Glomerular endothelial cell (primary cell): Measurements from ENCODE around the gene CYP1B1. TPM values are rescaled to one million over a fixed set of nuclear protein-coding genes. Genes with fewer than 3 reads are reported as not detected.
"Not testable (repeated sequence)": the region's sequence is repeated elsewhere in the genome, so short reads cannot be mapped to it uniquely, and the experiment has no call there.

Source experiments
- DNase-seq: peaks from one replicate; pipeline ENCODE4 v3.0.0-alpha.2; 2011; ENCODE audit warnings: low read depth, low spot score; ENCODE audit errors: extremely low read depth
- total RNA-seq: library from RNA; depleted of rRNA; stranded (reverse); fragments of >200 nt; gene quantifications from 2 replicates; pipeline ENCODE4 v1.2.3, GENCODE V29; 2015

The CYP1B1 gene
- total RNA-seq, 1 donor from 2014 or later: 11.9 TPM

- DNase-seq: no peak
These were observed 23.4 kb upstream of the CYP1B1 start for GRCh38 chr2:38099099-38100028.

GRCh38 chr2:38098421-38099098 is 22.6 kb upstream of the CYP1B1 start:
- DNase-seq: no peak

DNA sequence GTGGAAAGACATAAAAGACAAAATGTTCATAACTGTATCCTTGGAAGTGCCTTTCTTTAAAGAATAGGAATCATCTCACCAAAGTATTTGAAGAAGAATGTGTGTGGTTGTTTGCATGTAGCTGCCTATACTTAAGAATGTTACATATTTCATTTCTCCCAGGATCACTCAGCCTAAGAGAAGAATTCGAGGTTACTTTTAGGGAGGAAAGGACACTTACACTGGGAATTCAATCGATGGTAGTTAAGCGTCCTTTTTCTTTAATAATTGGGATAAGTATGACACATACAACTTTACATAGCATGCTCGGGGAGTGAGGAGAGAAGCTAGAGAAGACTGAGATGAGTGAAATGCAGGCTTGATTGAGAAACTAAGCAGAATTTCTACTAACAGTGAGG is 22.0 kb upstream of the CYP1B1 start:
- no peak for DNase-seq

- DNase-seq: no peak
These were observed 21.5 kb upstream of the CYP1B1 start for GRCh38 chr2:38097258-38097987.

GRCh38 chr2:38095996-38096861 is 20.3 kb upstream of the CYP1B1 start:
- no peak for DNase-seq

DNA sequence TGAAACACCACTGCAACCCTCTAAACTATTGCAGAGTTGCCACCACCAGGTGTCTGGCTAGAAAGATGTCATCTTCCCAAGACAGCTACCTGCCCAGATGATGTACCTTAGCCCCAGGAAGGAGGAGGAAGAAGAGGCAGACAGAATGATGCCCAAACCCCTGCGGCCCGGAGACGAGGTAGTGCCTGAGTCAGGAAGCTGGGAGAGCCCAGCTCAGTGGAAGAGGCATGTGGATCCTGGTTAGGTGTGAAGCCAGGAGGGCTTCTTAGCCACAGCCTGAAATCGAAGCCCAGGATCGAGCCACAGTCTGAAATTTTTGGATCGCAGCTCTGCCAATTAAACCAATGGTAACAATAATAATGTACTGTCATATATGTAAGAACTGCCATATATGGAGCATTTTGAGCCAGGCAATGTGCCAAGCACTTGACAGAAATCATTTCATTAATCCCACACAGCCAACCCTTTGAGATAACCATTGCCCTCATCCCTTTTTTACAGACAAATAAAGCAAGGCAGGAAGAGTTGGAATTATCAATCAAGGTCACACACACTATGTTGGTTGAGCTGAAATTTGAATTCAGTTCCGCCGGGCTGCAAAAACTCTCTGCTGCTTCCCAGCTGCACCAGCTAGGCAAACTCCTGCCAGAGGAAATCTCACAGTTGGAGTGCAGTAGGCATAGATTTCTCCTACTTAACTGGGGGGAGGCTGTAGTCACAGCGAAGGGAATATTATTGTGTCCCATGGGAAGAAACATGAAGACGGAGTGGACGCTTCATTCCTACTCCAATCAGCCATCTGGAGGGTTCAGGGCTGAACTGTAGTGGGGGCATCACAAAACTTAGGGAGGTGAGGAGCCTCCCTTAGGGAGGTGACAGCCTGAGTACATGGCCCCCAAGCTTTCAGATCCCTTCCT is 19.4 kb upstream of the CYP1B1 start:
- no peak for DNase-seq

- no peak for DNase-seq
These were observed 17.7 kb upstream of the CYP1B1 start for GRCh38 chr2:38093527-38094165.

DNA sequence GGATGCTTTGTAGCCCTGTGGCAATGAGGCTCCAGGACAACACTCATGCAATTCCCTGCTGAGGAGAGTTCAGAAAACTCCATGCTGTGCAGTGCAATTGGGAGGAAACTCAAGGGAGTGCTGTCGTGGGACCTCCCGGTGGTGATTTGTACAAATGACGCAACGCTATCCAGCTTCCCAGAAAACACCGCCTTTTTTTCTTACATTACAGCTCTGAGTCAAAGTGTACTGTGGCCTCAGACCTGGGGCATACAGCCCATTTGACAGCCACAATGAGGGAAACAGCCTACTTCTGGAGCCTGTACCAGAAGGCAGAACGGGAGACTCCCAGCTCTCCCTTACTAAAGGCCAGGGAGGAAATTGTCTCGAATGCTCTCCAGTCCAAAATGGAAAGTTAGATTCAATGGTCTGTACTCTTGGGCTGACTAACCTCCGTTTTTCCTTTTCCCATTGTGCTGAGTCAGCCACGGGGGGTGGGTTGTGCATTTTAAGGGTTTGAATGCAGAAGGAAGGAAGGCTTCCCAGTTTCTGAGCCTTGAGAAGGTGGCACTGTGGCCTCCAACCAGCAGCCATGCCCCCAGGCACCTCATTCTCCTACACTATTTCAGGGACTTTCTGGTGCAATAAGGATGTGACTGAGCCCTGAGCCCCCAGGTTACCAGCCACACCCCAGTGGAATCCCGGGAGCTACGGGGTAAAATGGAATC is 16.4 kb upstream of the CYP1B1 start:
- DNase-seq: no peak

DNA sequence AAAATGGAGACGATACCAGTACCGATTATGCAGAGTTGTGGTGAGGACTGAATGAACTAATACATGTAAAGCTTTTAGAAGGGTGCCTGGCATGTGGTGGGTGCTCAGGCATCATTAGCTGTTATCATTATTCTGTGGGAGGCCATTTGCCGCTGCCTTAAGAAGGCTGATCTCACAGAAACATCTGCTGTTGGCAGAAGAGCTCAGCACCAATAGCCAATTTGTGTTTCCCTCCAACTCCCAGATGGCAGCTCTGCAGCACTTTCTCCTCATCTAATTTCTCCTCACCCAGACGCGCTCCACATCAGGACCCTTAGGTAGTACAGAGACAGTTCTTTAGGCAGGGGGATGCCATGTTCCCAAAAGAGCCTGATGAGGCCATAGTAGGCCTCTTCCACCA is 15.8 kb upstream of the CYP1B1 start:
- DNase-seq: no peak

DNA sequence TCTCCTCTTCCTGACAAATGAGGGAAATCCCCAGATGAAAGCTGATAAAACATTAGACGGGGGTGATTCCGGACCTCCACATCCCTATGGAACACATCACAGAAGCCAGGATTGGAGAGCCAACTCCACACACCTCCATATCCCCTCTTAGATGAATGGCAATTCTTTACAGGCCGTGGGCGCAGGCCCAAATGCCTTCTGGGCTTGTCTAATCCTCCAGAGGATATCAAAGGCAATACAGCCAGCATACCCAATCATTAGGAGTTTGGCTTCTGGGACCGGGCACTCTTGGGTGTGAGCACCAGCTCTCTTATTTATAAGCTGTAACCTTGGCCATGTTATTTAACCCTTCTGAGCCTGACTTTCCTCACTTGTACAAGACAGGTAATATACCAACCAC is 15.0 kb upstream of the CYP1B1 start:
- DNase-seq: no peak

- DNase-seq: not testable (repeated sequence)
These were observed 14.3 kb upstream of the CYP1B1 start for GRCh38 chr2:38090212-38090611.

DNA sequence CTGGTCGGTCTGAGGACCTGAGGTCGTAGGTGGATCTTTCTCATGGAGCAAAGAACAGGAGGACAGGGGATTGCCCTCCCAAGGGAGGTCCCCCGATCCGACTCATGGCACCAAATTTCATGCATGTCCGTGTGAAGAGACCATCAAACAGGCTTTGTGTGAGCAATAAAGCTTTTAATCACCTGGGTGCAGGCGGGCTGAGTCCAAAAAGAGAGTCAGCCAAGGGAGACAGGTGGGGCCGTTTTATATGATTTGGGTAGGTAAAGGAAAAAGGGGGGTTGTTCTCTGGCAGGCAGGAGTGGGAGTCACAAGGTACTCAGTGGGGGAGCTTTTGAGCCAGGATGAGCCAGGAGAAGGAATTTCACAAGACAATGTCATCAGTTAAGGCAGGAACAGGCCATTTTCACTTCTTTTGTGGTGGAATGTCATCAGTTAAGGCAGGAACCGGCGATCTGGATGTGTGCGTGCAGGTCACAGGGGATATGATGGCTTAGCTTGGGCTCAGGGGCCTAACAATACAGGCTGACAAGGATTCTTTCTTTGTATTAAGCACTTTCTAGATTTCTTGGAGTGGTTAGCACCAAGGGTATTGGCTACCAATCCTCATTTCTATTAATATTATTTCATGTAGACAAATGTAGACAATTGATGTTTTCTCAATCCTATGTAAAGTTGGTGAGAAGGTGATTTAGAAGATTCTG is 10.2 kb upstream of the CYP1B1 start:
- DNase-seq: not testable (repeated sequence)

DNA sequence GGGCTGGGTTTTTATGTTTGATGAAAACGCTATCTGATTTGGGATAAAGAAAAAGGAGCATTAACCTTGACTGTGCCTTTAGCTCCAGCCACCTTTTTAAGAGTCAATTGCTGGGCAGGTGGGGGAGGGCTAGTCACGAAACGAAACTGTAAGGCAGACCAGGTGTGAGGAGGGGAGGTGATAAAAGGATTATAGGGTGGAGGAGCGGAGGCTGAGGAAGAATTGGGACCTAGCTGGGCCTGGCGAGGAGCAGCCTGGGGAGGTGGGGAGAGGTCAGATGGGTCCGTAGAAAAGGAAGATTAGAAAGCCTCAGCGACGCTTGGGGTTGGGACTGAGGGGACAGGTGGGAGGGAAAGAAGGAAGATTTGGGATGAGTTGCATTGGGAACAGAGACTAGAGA is 8.6 kb upstream of the CYP1B1 start:
- DNase-seq: not testable (repeated sequence)

GRCh38 chr2:38082727-38083126 is 6.8 kb upstream of the CYP1B1 start:
- not testable (repeated sequence) for DNase-seq

- DNase-seq: no peak
These were observed 4.4 kb upstream of the CYP1B1 start for GRCh38 chr2:38080346-38080745.

DNA sequence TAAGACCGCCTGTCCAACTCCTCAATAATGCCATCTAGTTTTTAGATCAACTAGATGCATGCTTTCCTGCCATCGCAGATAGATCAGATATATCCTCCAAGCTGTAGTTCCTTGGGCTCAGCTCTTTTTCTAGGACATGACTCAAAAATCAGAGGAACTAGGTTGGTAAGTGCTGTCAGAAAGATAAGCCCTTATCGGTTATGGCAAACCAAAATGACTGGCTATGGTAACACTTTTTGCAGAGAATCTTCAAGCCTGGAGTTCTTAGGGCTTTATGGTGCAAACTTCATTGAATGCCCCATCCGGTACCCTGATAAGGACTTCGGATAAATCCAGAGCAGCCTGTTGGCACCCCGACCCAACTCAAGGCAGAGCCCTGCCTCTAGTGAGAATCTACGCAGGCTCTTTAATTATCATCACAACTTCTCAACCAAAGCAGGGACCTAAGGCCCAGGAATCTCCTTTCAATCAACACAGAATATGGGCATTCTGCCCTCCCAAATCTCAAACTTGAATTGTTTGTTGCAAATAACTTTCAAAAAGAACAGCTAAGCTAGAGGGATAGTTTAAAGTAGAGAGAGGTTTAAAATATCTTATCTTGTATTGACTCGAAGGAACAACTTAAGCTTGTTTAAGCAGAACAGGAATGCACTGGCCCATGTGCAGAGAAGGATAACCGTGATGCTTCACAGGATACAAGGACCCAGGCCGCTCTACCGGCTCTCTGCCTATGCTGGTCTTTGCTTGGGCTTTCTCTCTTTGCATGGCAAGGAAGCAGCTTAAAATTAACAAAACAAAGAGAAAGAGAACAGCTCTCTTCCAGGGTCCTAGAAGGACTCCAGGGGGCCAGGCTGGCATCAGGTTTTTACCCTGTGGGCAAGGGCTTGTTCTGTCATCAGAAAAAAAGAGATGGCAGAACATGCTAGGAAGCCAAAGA is 3.4 kb upstream of the CYP1B1 start:
- DNase-seq: no peak

DNA sequence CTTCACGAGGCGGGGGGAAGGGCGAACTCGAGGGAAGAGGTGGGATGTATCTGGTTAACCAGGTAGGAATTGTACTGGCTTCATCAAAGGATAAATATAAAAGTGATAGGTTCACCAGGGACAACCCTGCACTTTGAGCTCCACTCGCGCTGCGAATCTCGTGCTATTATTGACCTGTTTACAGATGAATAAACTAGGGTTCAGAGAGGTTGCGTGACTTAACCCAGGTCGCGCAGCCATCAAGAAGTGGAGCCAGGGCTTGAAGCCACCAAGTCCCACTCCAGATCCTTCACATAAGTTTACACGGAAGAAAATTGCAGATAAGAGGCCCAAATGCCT is 1.4 kb upstream of the CYP1B1 start:
- no peak for DNase-seq
